ENCODE results near the gene AMIGO1. TPM values are rescaled to one million over a fixed set of nuclear protein-coding genes. Genes with fewer than 3 reads are reported as not detected.

AMIGO1 gene
- total and polyA plus RNA-seq, 5 donors from 2014 or later, result 5.2 to 17.1 (median 11.7) TPM

- H3K36me3 Mint-ChIP-seq, result peaks cover 8% of the 10 kb centered on the region
- Histone ChIP-seq H3K4me1 (ENCODE audit: control insufficient read depth, insufficient read depth, low read length, poor library complexity, severe bottlenecking) (peaks cover 22% of the 10 kb centered on the region), H3K36me3 (ENCODE audit: control insufficient read depth, insufficient read depth, low read length) (peaks cover 16% of the 10 kb centered on the region), H3K9me3 (ENCODE audit: control insufficient read depth in 2 of 2, low read length in 2 of 2) (no peaks in the 10 kb centered on the region), H3K27me3 (ENCODE audit: control insufficient read depth, insufficient read depth, low read length) (no peaks in the 10 kb centered on the region), H3K4me3 (ENCODE audit: low read depth, low read length) (no peak overlapping the region), H3K27ac (ENCODE audit: insufficient read depth, low read length, poor library complexity, severe bottlenecking) (no peak overlapping the region)
- H3K9me3 Mint-ChIP-seq, result no peaks in the 10 kb centered on the region
- no peak overlapping the region for H3K27ac Mint-ChIP-seq
- ATAC-seq (ENCODE audit: low read depth in 2 of 2), result no peak
- peaks cover 2 to 32% (median 23%) of the 10 kb centered on the region in 4 donors for H3K4me1 Mint-ChIP-seq
- peaks cover 4% of the 10 kb centered on the region for H3K27me3 Mint-ChIP-seq
- H3K4me3 Mint-ChIP-seq, result peak overlapping the region in 3 of 4 donors; percentile 19 to 82 (median 77)
- no peak for DNase-seq
Observed at GRCh38 chr1:109490934-109491302, 18.6 kb downstream of the AMIGO1 start.

- H3K27me3 ChIP-seq (ENCODE audit: control insufficient read depth, insufficient read depth, low read length), result no peaks in the 10 kb centered on the region
- peak overlapping the region in 3 of 4 donors; percentile 19 to 82 (median 77) for H3K4me3 Mint-ChIP-seq
- ATAC-seq (ENCODE audit: low read depth in 2 of 2), result peak; percentile 28 to 31
Observed at GRCh38 chr1:109490029-109490933, 19.2 kb downstream of the AMIGO1 start.

DNA sequence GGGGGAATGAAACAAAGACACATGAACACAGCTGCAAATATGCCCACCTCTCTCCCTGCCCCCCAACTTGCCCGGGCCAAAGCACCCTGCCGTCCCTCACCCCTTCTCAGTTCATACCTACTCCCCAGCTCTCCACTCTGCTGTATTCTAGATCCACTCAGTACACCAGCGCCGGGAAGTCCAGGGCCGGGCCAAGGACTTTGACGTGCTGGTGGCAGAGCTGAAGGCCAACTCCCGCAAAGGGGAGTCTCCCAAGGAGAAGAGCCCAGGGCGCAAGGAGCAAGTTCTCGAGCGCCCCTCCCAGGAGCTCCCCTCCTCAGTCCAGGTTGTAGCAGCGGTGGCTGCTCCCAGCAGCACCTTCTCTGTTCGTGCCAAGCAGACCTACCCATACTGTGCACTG lies 20.8 kb downstream of the AMIGO1 start:
- H3K4me1 ChIP-seq (ENCODE audit: control insufficient read depth, insufficient read depth, low read length, poor library complexity, severe bottlenecking), result peaks cover 15% of the 10 kb centered on the region
- H3K9me3 ChIP-seq (ENCODE audit: control insufficient read depth in 2 of 2, low read length in 2 of 2), result no peaks in the 10 kb centered on the region
- no peak overlapping the region for H3K4me3 ChIP-seq (ENCODE audit: low read depth, low read length)
- H3K9me3 Mint-ChIP-seq, result no peaks in the 10 kb centered on the region
- peaks cover 0 to 26% (median 19%) of the 10 kb centered on the region in 4 donors for H3K4me1 Mint-ChIP-seq
- DNase-seq (no peak), ATAC-seq (ENCODE audit: low read depth in 2 of 2) (no peak)
- H3K27me3 ChIP-seq (ENCODE audit: control insufficient read depth, insufficient read depth, low read length), result no peaks in the 10 kb centered on the region
- no peak overlapping the region for H3K27ac Mint-ChIP-seq
- peaks cover 12% of the 10 kb centered on the region for H3K36me3 ChIP-seq (ENCODE audit: control insufficient read depth, insufficient read depth, low read length)
- H3K36me3 Mint-ChIP-seq, result peaks cover 8% of the 10 kb centered on the region
- H3K27ac ChIP-seq (ENCODE audit: insufficient read depth, low read length, poor library complexity, severe bottlenecking), result no peak overlapping the region
- H3K27me3 Mint-ChIP-seq, result peaks cover under 1% of the 10 kb centered on the region
- peak overlapping the region in 1 of 4 donors; percentile 42 for H3K4me3 Mint-ChIP-seq

More at GRCh38 chr1:109490029-109490933, 19.2 kb downstream of the AMIGO1 start:
- no peak overlapping the region for H3K27ac ChIP-seq (ENCODE audit: insufficient read depth, low read length, poor library complexity, severe bottlenecking)
- H3K36me3 Mint-ChIP-seq, result peaks cover 8% of the 10 kb centered on the region
- H3K4me1 Mint-ChIP-seq, result peaks cover 0 to 29% (median 22%) of the 10 kb centered on the region in 4 donors
- peak; percentile 49 to 77 (median 68) for DNase-seq
- H3K27me3 Mint-ChIP-seq, result peaks cover 4% of the 10 kb centered on the region
- no peaks in the 10 kb centered on the region for H3K9me3 Mint-ChIP-seq
- H3K9me3 ChIP-seq (ENCODE audit: control insufficient read depth in 2 of 2, low read length in 2 of 2), result no peaks in the 10 kb centered on the region
- peaks cover 12% of the 10 kb centered on the region for H3K36me3 ChIP-seq (ENCODE audit: control insufficient read depth, insufficient read depth, low read length)
- no peak overlapping the region for H3K27ac Mint-ChIP-seq
- H3K4me3 ChIP-seq (ENCODE audit: low read depth, low read length), result no peak overlapping the region
- peaks cover 16% of the 10 kb centered on the region for H3K4me1 ChIP-seq (ENCODE audit: control insufficient read depth, insufficient read depth, low read length, poor library complexity, severe bottlenecking)

- ATAC-seq (ENCODE audit: low read depth in 2 of 2) (no peak), DNase-seq (no peak)
- no peaks in the 10 kb centered on the region for H3K9me3 Mint-ChIP-seq
- peaks cover 15% of the 10 kb centered on the region for H3K4me1 ChIP-seq (ENCODE audit: control insufficient read depth, insufficient read depth, low read length, poor library complexity, severe bottlenecking)
- peaks cover 5% of the 10 kb centered on the region for H3K27me3 Mint-ChIP-seq
- H3K36me3 Mint-ChIP-seq, result peaks cover 8% of the 10 kb centered on the region
- H3K27ac ChIP-seq (ENCODE audit: insufficient read depth, low read length, poor library complexity, severe bottlenecking), result no peak overlapping the region
- no peak overlapping the region for H3K27ac Mint-ChIP-seq
- H3K4me1 Mint-ChIP-seq, result peaks cover 0 to 29% (median 20%) of the 10 kb centered on the region in 4 donors
- H3K9me3 ChIP-seq (ENCODE audit: control insufficient read depth in 2 of 2, low read length in 2 of 2), result no peaks in the 10 kb centered on the region
- no peak overlapping the region for H3K4me3 ChIP-seq (ENCODE audit: low read depth, low read length)
- H3K4me3 Mint-ChIP-seq, result peak overlapping the region in 2 of 4 donors; percentile 32 to 69
- H3K36me3 ChIP-seq (ENCODE audit: control insufficient read depth, insufficient read depth, low read length), result peaks cover 12% of the 10 kb centered on the region
- H3K27me3 ChIP-seq (ENCODE audit: control insufficient read depth, insufficient read depth, low read length), result no peaks in the 10 kb centered on the region
Observed at GRCh38 chr1:109488201-109488600, 21.3 kb downstream of the AMIGO1 start.

DNA sequence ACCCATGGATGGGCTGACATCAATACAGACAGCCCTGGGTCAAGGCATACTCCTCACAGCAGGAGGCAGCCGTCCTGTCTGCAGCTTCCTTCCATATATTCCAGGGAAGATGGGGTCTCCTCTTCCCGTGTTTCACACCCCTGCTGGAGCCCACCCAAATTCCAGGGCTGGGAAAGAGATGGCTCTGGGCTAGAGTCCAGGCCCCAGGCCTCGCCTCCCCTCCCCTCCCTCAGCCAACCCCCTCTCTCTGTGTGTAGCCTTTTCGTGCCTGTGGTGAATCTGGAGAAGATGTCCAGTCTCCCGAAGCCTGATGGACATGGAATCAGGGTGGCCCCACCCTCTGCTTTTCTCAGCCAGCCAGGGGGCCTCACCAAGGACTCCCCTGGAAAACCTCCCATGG lies 22.3 kb downstream of the AMIGO1 start:
- Histone ChIP-seq H3K4me3 (ENCODE audit: low read depth, low read length) (no peak overlapping the region), H3K27ac (ENCODE audit: insufficient read depth, low read length, poor library complexity, severe bottlenecking) (no peak overlapping the region), H3K36me3 (ENCODE audit: control insufficient read depth, insufficient read depth, low read length) (peaks cover 12% of the 10 kb centered on the region), H3K9me3 (ENCODE audit: control insufficient read depth in 2 of 2, low read length in 2 of 2) (no peaks in the 10 kb centered on the region), H3K4me1 (ENCODE audit: control insufficient read depth, insufficient read depth, low read length, poor library complexity, severe bottlenecking) (peaks cover 20% of the 10 kb centered on the region), H3K27me3 (ENCODE audit: control insufficient read depth, insufficient read depth, low read length) (no peaks in the 10 kb centered on the region)
- Mint-ChIP-seq H3K4me3 (peak overlapping the region in 1 of 4 donors; percentile 69), H3K27ac (no peak overlapping the region), H3K9me3 (no peaks in the 10 kb centered on the region), H3K36me3 (peaks cover 8% of the 10 kb centered on the region), H3K27me3 (peaks cover 5% of the 10 kb centered on the region), H3K4me1 (peaks cover 0 to 37% (median 29%) of the 10 kb centered on the region in 4 donors)
- DNase-seq (no peak), ATAC-seq (ENCODE audit: low read depth in 2 of 2) (no peak)

- Mint-ChIP-seq H3K36me3 (peaks cover 8% of the 10 kb centered on the region), H3K4me1 (peaks cover 0 to 33% (median 24%) of the 10 kb centered on the region in 4 donors), H3K9me3 (no peaks in the 10 kb centered on the region), H3K27ac (peak overlapping the region in 1 of 3 donors; percentile 87), H3K4me3 (peak overlapping the region; percentile 89 to 97 (median 96)), H3K27me3 (peaks cover 9% of the 10 kb centered on the region)
- no peaks in the 10 kb centered on the region for H3K27me3 ChIP-seq (ENCODE audit: control insufficient read depth, insufficient read depth, low read length)
- peak overlapping the region; percentile 73 for H3K4me3 ChIP-seq (ENCODE audit: low read depth, low read length)
- H3K9me3 ChIP-seq (ENCODE audit: control insufficient read depth in 2 of 2, low read length in 2 of 2), result no peaks in the 10 kb centered on the region
- ATAC-seq (ENCODE audit: low read depth in 2 of 2) (no peak), DNase-seq (no peak)
- no peak overlapping the region for H3K27ac ChIP-seq (ENCODE audit: insufficient read depth, low read length, poor library complexity, severe bottlenecking)
- peaks cover 20% of the 10 kb centered on the region for H3K4me1 ChIP-seq (ENCODE audit: control insufficient read depth, insufficient read depth, low read length, poor library complexity, severe bottlenecking)
- H3K36me3 ChIP-seq (ENCODE audit: control insufficient read depth, insufficient read depth, low read length), result peaks cover 12% of the 10 kb centered on the region
Observed at GRCh38 chr1:109485001-109485400, 24.5 kb downstream of the AMIGO1 start.

DNA sequence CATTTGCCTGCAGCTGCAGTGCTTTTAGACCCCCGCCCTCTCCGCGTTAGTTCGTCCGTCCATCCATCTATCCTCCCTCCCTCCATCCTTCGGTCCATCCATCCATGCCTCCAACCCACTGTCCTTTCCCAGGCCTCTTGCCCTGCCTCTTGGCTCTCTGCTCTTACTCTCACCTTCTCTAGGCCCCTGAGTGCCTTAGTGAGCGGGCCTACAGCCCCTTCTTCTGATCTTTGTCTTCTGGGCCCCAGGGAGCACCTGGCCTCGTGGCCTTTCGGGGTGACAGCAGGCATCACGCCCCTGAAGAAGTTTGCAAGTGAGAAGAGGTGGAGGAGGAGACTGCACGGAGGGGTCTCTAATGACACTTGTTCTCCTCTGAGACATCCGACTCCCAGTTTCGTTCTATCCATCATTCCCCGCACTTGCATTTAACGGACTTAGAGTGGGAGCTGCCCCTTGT lies 25.0 kb downstream of the AMIGO1 start:
- peaks cover 9% of the 10 kb centered on the region for H3K27me3 Mint-ChIP-seq
- no peak for ATAC-seq (ENCODE audit: low read depth in 2 of 2)
- peak overlapping the region; percentile 84 for H3K27ac ChIP-seq (ENCODE audit: insufficient read depth, low read length, poor library complexity, severe bottlenecking)
- H3K9me3 Mint-ChIP-seq, result no peaks in the 10 kb centered on the region
- no peak for DNase-seq
- H3K9me3 ChIP-seq (ENCODE audit: control insufficient read depth in 2 of 2, low read length in 2 of 2), result no peaks in the 10 kb centered on the region
- H3K27me3 ChIP-seq (ENCODE audit: control insufficient read depth, insufficient read depth, low read length), result no peaks in the 10 kb centered on the region
- H3K4me3 ChIP-seq (ENCODE audit: low read depth, low read length), result peak overlapping the region; percentile 73
- peaks cover 20% of the 10 kb centered on the region for H3K4me1 ChIP-seq (ENCODE audit: control insufficient read depth, insufficient read depth, low read length, poor library complexity, severe bottlenecking)
- H3K36me3 ChIP-seq (ENCODE audit: control insufficient read depth, insufficient read depth, low read length), result peaks cover 11% of the 10 kb centered on the region
- peak overlapping the region; percentile 89 to 97 (median 96) for H3K4me3 Mint-ChIP-seq
- peaks cover 8% of the 10 kb centered on the region for H3K36me3 Mint-ChIP-seq
- peak overlapping the region; percentile 55 to 87 (median 86) for H3K27ac Mint-ChIP-seq
- peaks cover 0 to 33% (median 24%) of the 10 kb centered on the region in 4 donors for H3K4me1 Mint-ChIP-seq
